ENCODE results near the gene SLC38A6. TPM values are rescaled to one million over a fixed set of nuclear protein-coding genes. Genes with fewer than 3 reads are reported as not detected.

Gene SLC38A6
- total and polyA plus RNA-seq, 2 experiments from 2014 or later: 11.9 to 23.2 TPM

- no peak overlapping the region for H3K27ac ChIP-seq (ENCODE audit: low read depth)
- H3K4me1 Mint-ChIP-seq: peaks cover 11% of the 10 kb centered on the region; the same call in 2 of the 3 replicates
- H3K36me3 Mint-ChIP-seq (ENCODE audit: low read depth): no peaks in the 10 kb centered on the region
- no peaks in the 10 kb centered on the region for H3K27me3 ChIP-seq (ENCODE audit: insufficient read depth)
- H3K9me2 ChIP-seq (ENCODE audit: insufficient read depth): no peaks in the 10 kb centered on the region
- H2AFZ ChIP-seq: no peak overlapping the region
- H3K4me1 ChIP-seq (ENCODE audit: insufficient read depth): 0 out of 2 replicates have a peak, but pooled peaks cover 8% of the 10 kb centered on the region
- H3K79me2 ChIP-seq (replicated peaks; ENCODE audit: insufficient read depth): no peaks in the 10 kb centered on the region; the same call in none of the 2 replicates
- no peaks in the 10 kb centered on the region for H3K36me3 ChIP-seq (ENCODE audit: insufficient read depth)
- no peak for ATAC-seq
- no peak for TF ChIP-seq ZNF331 (CRISPR knock-in tag; IDR thresholded peaks at IDR 0.05; ENCODE audit: low read depth)
- TF ChIP-seq POLR2AphosphoS5 (IDR thresholded peaks at IDR 0.05; ENCODE audit: low read depth): no peak
- TF ChIP-seq JUNB (IDR thresholded peaks at IDR 0.05; ENCODE audit: unreplicated experiment): no peak
- TF ChIP-seq STAT1 (IDR thresholded peaks at IDR 0.05; ENCODE audit: unreplicated experiment): no peak
- TF ChIP-seq EZH2 (IDR thresholded peaks at IDR 0.05; ENCODE audit: low read depth, unreplicated experiment): no peak
- TF ChIP-seq NANOG (IDR thresholded peaks at IDR 0.05; ENCODE audit: borderline replicate concordance): no peak
- no peak for TF ChIP-seq ZNF114 (CRISPR knock-in tag; IDR thresholded peaks at IDR 0.05)
- no peak for TF ChIP-seq CREB1 (CRISPR knock-in tag; IDR thresholded peaks at IDR 0.05; ENCODE audit: low read depth)
- TF ChIP-seq, protein P1, sequence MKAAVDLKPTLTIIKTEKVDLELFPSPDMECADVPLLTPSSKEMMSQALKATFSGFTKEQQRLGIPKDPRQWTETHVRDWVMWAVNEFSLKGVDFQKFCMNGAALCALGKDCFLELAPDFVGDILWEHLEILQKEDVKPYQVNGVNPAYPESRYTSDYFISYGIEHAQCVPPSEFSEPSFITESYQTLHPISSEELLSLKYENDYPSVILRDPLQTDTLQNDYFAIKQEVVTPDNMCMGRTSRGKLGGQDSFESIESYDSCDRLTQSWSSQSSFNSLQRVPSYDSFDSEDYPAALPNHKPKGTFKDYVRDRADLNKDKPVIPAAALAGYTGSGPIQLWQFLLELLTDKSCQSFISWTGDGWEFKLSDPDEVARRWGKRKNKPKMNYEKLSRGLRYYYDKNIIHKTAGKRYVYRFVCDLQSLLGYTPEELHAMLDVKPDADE (IDR thresholded peaks at IDR 0.05): no peak
- TF ChIP-seq, protein P2, sequence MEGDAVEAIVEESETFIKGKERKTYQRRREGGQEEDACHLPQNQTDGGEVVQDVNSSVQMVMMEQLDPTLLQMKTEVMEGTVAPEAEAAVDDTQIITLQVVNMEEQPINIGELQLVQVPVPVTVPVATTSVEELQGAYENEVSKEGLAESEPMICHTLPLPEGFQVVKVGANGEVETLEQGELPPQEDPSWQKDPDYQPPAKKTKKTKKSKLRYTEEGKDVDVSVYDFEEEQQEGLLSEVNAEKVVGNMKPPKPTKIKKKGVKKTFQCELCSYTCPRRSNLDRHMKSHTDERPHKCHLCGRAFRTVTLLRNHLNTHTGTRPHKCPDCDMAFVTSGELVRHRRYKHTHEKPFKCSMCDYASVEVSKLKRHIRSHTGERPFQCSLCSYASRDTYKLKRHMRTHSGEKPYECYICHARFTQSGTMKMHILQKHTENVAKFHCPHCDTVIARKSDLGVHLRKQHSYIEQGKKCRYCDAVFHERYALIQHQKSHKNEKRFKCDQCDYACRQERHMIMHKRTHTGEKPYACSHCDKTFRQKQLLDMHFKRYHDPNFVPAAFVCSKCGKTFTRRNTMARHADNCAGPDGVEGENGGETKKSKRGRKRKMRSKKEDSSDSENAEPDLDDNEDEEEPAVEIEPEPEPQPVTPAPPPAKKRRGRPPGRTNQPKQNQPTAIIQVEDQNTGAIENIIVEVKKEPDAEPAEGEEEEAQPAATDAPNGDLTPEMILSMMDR (conservative IDR thresholded peaks at IDR 0.05; ENCODE audit: low read depth in 2 of 2): no peak
- TF ChIP-seq EZH2phosphoT487 (IDR thresholded peaks at IDR 0.05; ENCODE audit: unreplicated experiment): no peak
- TF ChIP-seq, protein P3, sequence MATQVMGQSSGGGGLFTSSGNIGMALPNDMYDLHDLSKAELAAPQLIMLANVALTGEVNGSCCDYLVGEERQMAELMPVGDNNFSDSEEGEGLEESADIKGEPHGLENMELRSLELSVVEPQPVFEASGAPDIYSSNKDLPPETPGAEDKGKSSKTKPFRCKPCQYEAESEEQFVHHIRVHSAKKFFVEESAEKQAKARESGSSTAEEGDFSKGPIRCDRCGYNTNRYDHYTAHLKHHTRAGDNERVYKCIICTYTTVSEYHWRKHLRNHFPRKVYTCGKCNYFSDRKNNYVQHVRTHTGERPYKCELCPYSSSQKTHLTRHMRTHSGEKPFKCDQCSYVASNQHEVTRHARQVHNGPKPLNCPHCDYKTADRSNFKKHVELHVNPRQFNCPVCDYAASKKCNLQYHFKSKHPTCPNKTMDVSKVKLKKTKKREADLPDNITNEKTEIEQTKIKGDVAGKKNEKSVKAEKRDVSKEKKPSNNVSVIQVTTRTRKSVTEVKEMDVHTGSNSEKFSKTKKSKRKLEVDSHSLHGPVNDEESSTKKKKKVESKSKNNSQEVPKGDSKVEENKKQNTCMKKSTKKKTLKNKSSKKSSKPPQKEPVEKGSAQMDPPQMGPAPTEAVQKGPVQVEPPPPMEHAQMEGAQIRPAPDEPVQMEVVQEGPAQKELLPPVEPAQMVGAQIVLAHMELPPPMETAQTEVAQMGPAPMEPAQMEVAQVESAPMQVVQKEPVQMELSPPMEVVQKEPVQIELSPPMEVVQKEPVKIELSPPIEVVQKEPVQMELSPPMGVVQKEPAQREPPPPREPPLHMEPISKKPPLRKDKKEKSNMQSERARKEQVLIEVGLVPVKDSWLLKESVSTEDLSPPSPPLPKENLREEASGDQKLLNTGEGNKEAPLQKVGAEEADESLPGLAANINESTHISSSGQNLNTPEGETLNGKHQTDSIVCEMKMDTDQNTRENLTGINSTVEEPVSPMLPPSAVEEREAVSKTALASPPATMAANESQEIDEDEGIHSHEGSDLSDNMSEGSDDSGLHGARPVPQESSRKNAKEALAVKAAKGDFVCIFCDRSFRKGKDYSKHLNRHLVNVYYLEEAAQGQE (IDR thresholded peaks at IDR 0.05; ENCODE audit: unreplicated experiment): no peak
- no peak for TF ChIP-seq ZNF462 (CRISPR knock-in tag; IDR thresholded peaks at IDR 0.05)
- H3K4me2 ChIP-seq: no peak overlapping the region
- no peak overlapping the region for H3K4me3 ChIP-seq
- H3F3A ChIP-seq (replicated peaks; ENCODE audit: low read depth): no peaks in the 10 kb centered on the region
- 0 out of 2 replicates have a peak, but pooled peaks cover 8% of the 10 kb centered on the region for H4K20me1 ChIP-seq (replicated peaks; ENCODE audit: insufficient read depth)
- no peak overlapping the region for H3K4me3 Mint-ChIP-seq
- H3K27me3 Mint-ChIP-seq (ENCODE audit: insufficient read depth, low read depth, poor library complexity): no peaks in the 10 kb centered on the region
- DNase-seq (ENCODE audit: low spot score): no peak
- H3K27ac Mint-ChIP-seq: no peak overlapping the region
- no peaks in the 10 kb centered on the region for H3K9me3 Mint-ChIP-seq
Measured at GRCh38 chr14:60935319-60935718, 45.7 kb upstream of the SLC38A6 start.
